ENCODE measurements around the gene HSPA8. TPM values are rescaled to one million over a fixed set of nuclear protein-coding genes. Genes with fewer than 3 reads are reported as not detected.

Gene HSPA8
- total RNA-seq, 1 experiment from 2014 or later, result 1,301 TPM

DNA sequence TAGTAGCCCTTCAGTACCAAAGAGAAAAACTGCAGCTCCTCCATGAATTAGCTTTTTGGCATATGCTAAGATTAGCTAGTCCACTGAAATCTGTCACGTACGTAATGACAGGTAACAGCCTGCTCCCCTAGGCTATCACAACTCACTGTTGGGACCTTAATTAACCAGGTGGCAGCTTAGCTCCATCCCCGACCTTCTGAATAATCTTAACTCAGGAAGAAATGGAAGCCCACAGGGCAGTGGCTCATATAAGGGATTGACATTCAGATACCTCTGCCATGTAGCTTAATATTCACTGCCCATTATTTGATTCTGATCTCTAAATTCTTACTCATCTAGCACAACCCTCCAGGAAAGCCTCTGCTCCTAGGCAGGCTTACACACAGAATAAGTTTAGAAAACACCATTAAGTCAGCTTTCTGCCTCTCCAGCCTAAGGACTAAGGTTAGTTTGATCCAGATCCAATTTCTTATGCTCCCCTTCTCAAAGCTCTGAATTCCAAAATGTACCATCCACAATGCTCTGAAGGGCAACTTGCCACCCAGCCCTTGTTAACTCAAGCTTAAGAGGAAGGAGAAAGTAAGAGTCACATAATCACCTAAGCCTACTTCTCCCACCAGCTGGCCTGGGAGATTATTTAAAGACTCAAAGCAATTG is 5.0 kb downstream of the HSPA8 start:
- Histone ChIP-seq H3K27me3 (ENCODE audit: insufficient read depth, low read length) (no peaks in the 10 kb centered on the region), H3K4me2 (ENCODE audit: low read length) (no peak overlapping the region), H3K79me2 (ENCODE audit: insufficient read depth, low read length) (peaks cover 51% of the 10 kb centered on the region), H3K9me2 (ENCODE audit: insufficient read depth) (no peaks in the 10 kb centered on the region), H3K36me3 (ENCODE audit: control insufficient read depth in 1 of 2, insufficient read depth in 2 of 2, low read length in 2 of 2) (peaks cover 34 to 66% of the 10 kb centered on the region in 2 experiments), H3K4me1 (ENCODE audit: control insufficient read depth in 1 of 2, insufficient read depth in 2 of 2, low read length in 2 of 2) (peaks cover 0 to 16% of the 10 kb centered on the region in 2 experiments; a peak in 2 of 4 replicates), H3K27ac (ENCODE audit: low read depth, low read length) (no peak overlapping the region), H3K9me3 (ENCODE audit: control insufficient read depth in 1 of 2, insufficient read depth in 1 of 2, low read depth in 1 of 2, low read length in 2 of 2) (no peaks in the 10 kb centered on the region), H2AFZ (ENCODE audit: low read depth, low read length, poor library complexity, severe bottlenecking) (no peak overlapping the region), H3K9ac (ENCODE audit: low read length) (no peak overlapping the region), H3K4me3 (replicated peaks in 1 of 2; ENCODE audit: low read depth in 1 of 2, low read length in 2 of 2) (no peak overlapping the region), H4K20me1 (ENCODE audit: insufficient read depth) (peaks cover 59% of the 10 kb centered on the region; the same call in 1 of the 2 replicates)
- DNase-seq (ENCODE audit: low read depth, low spot score) (no peak), ATAC-seq (no peak)
- no TSS peak for BruUV-seq (replicated peaks)
- POLR2A ChIA-PET, result interaction anchor here (1.5 kb wide), 3 partner anchors 9 to 32 kb away, joined by 4 to 7 read pairs (median 5); no protein-coding TSS in a partner anchor
- peak; percentile 46 for TF ChIP-seq POLR2AphosphoS5 (IDR thresholded peaks at IDR 0.05; ENCODE audit: low read depth, low read length)
- TF ChIP-seq EGR1 (IDR thresholded peaks at IDR 0.05; ENCODE audit: low read depth), result no peak
- intact Hi-C loops (cut with micrococcal nuclease), result loop anchor here (10.0 kb wide), 1 partner anchor 142 kb away; no protein-coding TSS in a partner anchor
- RAD21 ChIA-PET (ENCODE audit: low non-redundant PET in 1 of 2, low total read pairs in 2 of 2, uncharacterized antibody in 2 of 2, unreplicated experiment in 2 of 2), result no interaction called here
- CTCF ChIA-PET, result interaction anchor here (1.2 to 1.9 kb wide), 3 partner anchors 34 to 193 kb away, joined by 4 to 7 read pairs (median 5); no protein-coding TSS in a partner anchor

DNA sequence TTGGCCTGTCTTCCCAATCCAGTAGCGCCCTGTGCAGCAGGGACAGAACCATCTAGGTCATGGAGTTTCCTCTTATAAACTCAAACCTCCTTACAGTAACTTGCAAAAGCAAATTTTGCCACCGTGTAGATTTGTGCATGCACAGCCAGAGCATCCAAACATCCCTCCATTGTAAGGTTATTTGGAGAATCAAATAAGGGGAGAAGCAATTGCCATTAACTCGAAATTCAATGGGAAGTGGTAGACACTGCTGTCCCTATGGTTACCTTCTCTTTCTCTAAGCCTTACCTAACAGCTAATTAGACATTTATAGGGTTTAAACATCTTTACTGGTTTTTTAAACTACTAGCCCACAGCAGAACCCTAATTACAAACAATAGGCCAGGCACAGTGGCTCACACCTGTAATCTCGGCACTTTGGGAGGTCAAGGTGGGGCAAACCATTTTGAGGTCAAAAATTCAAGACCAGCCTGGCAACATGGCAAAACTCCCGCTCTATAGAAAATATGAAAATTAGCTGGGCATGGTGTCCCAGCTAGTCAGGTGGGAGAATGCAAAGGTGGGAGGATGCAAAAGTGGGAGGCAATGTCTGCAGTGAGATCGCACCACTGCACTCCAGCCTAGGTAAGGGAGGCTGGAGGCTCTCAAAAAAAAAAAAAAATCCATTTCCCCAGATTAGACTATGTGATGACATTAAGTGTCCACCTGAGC is 6.6 kb downstream of the HSPA8 start:
- ChIA-PET CTCF (interaction anchor here (1.3 to 3.9 kb wide), 10 partner anchors 33 to 475 kb away, joined by 4 to 61 read pairs (median 8); no protein-coding TSS in a partner anchor), POLR2A (interaction anchor here (0.9 to 1.5 kb wide), 5 partner anchors 9 to 189 kb away, joined by 3 to 5 read pairs (median 3); no protein-coding TSS in a partner anchor), RAD21 (ENCODE audit: low non-redundant PET in 1 of 2, low total read pairs in 2 of 2, uncharacterized antibody in 2 of 2, unreplicated experiment in 2 of 2) (interaction anchor here in 1 of 2 experiments (1.4 kb wide), 1 partner anchor 192 kb away, joined by 4 read pairs; no protein-coding TSS in a partner anchor)
- intact Hi-C loops (cut with micrococcal nuclease), result loop anchor here (2.0 to 10.0 kb wide), 2 partner anchors 141 to 259 kb away; no protein-coding TSS in a partner anchor
- Histone ChIP-seq H3K9me3 (ENCODE audit: control insufficient read depth in 1 of 2, insufficient read depth in 1 of 2, low read depth in 1 of 2, low read length in 2 of 2) (no peaks in the 10 kb centered on the region), H3K4me3 (replicated peaks in 1 of 2; ENCODE audit: low read depth in 1 of 2, low read length in 2 of 2) (no peak overlapping the region), H2AFZ (ENCODE audit: low read depth, low read length, poor library complexity, severe bottlenecking) (no peak overlapping the region), H3K27ac (ENCODE audit: low read depth, low read length) (no peak overlapping the region), H3K27me3 (ENCODE audit: insufficient read depth, low read length) (no peaks in the 10 kb centered on the region), H3K79me2 (ENCODE audit: insufficient read depth, low read length) (peaks cover 35% of the 10 kb centered on the region), H3K9me2 (ENCODE audit: insufficient read depth) (no peaks in the 10 kb centered on the region), H3K4me2 (ENCODE audit: low read length) (no peak overlapping the region), H3K9ac (ENCODE audit: low read length) (no peak overlapping the region), H3K36me3 (ENCODE audit: control insufficient read depth in 1 of 2, insufficient read depth in 2 of 2, low read length in 2 of 2) (peaks cover 28 to 51% of the 10 kb centered on the region in 2 experiments), H4K20me1 (ENCODE audit: insufficient read depth) (peaks cover 49% of the 10 kb centered on the region; the same call in 1 of the 2 replicates), H3K4me1 (ENCODE audit: control insufficient read depth in 1 of 2, insufficient read depth in 2 of 2, low read length in 2 of 2) (peaks cover 0 to 9% of the 10 kb centered on the region in 2 experiments; a peak in 2 of 4 replicates)
- peak; percentile 18 for ATAC-seq
- peak; percentile 44 for TF ChIP-seq POLR2A (IDR thresholded peaks at IDR 0.05; ENCODE audit: borderline replicate concordance, extremely low read depth, insufficient read depth, insufficient read length)
- TF ChIP-seq POLR2AphosphoS5 (IDR thresholded peaks at IDR 0.05; ENCODE audit: low read depth, low read length), result peak; percentile 17; the same call in 1 of the 2 replicates
- TF ChIP-seq JUND (IDR thresholded peaks at IDR 0.05), result peak; percentile 11; the same call in 1 of the 2 replicates
- no peak for TF ChIP-seq SIN3A (IDR thresholded peaks at IDR 0.05; ENCODE audit: low read depth)
- no TSS peak for BruUV-seq (replicated peaks)
- DNase-seq (ENCODE audit: low read depth, low spot score), result no peak
